Measurements from ENCODE around the gene GCK. TPM values are rescaled to one million over a fixed set of nuclear protein-coding genes. Genes with fewer than 3 reads are reported as not detected.

GCK gene
- total and polyA plus RNA-seq, 4 donors = 0.09 to 12.7 (median 0.44) TPM

DNA sequence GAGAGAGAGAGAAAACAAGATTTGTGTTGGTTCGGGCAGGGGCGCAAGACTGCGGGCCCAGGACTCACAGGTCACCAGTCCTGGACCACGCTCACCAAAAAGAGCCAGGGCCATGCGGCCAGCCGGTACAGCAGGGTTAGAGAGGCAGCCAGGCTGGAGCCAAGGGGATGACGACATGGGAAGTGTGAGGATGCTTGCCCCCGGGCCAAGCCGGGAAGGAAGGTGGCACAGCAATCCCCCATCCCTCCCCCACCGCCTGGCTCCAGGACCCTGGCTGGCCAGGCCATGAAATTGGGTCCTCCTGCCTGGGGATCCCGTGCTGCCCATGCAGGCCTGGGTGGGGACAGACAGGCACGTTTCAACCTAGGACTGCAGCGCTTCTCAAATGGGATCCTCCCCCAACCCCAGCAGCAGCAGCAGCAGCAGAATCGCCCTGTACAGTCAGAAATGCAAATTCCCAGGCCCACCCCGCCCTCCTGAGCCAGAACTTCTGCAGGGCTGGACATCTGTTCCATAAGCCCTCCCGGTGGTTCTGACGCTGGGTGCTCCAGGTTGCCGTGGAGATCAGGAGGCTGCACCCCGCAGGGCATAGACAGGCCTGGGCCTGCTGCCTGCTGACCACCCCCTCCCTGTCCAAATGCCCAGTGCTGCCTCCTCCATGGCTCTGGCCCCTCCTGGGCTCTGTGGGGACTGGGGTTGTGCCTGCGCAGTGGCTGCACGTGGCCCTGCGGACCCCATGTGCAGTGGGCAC lies 46.5 kb upstream of the GCK start:
- no peak overlapping the region for H3K27ac ChIP-seq (ENCODE audit: low read depth in 1 of 2, low read length in 2 of 2)
- no peaks in the 10 kb centered on the region for H3K9me3 ChIP-seq (ENCODE audit: control insufficient read depth in 4 of 4, low read length in 3 of 4)
- H3K27me3 ChIP-seq (ENCODE audit: control insufficient read depth in 4 of 4, insufficient read depth in 4 of 4, low read length in 3 of 4) = no peaks in the 10 kb centered on the region
- H3K4me1 ChIP-seq (ENCODE audit: control insufficient read depth in 4 of 4, insufficient read depth in 4 of 4, low read length in 3 of 4) = no peaks in the 10 kb centered on the region
- no peaks in the 10 kb centered on the region for H3K36me3 ChIP-seq (ENCODE audit: control insufficient read depth in 4 of 4, insufficient read depth in 3 of 4, low read depth in 1 of 4, low read length in 3 of 4)
- WGBS = 82% methylated on average over 22 of the region's 22 CpGs
- H3K4me3 ChIP-seq (ENCODE audit: low read depth in 1 of 3, low read length in 3 of 3) = no peak overlapping the region
- no peak for DNase-seq (ENCODE audit: low spot score)
- no peak overlapping the region for H3K9ac ChIP-seq (ENCODE audit: low read depth in 1 of 2, low read length in 2 of 2)
- TF ChIP-seq, protein P1, sequence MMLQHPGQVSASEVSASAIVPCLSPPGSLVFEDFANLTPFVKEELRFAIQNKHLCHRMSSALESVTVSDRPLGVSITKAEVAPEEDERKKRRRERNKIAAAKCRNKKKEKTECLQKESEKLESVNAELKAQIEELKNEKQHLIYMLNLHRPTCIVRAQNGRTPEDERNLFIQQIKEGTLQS (IDR thresholded peaks at IDR 0.05) = no peak
- no peak for TF ChIP-seq CTCF (IDR thresholded peaks at IDR 0.05; ENCODE audit: low read depth, low read length, missing input control)
- no peak for TF ChIP-seq REST (IDR thresholded peaks at IDR 0.05)

DNA sequence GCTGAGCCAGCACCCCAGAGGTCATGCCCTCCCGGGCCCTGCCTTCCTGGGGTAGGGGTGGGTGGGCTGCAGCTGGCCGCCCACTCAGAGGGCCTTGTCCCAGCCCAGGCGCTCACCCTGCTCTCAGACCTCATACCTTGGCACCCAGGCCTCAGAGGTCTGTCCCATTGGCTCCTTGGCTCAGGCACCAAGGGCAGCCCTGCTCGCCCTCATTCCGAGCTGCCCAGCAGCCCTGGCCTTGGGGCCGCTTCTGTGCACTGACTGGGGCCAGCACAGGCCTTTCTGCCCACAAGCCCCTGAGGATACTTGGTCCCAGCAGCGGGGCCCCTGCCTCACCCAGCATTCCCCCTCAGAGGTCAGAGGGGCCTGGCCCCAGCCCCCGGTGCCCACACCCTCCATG lies 45.8 kb upstream of the GCK start:
- no peaks in the 10 kb centered on the region for H3K9me3 ChIP-seq (ENCODE audit: control insufficient read depth in 4 of 4, low read length in 3 of 4)
- no peak overlapping the region for H3K4me3 ChIP-seq (ENCODE audit: low read depth in 1 of 3, low read length in 3 of 3)
- no peaks in the 10 kb centered on the region for H3K27me3 ChIP-seq (ENCODE audit: control insufficient read depth in 4 of 4, insufficient read depth in 4 of 4, low read length in 3 of 4)
- H3K9ac ChIP-seq (ENCODE audit: low read depth in 1 of 2, low read length in 2 of 2) = no peak overlapping the region
- WGBS = 95% methylated on average over 8 of the region's 8 CpGs
- no peaks in the 10 kb centered on the region for H3K36me3 ChIP-seq (ENCODE audit: control insufficient read depth in 4 of 4, insufficient read depth in 3 of 4, low read depth in 1 of 4, low read length in 3 of 4)
- no peaks in the 10 kb centered on the region for H3K4me1 ChIP-seq (ENCODE audit: control insufficient read depth in 4 of 4, insufficient read depth in 4 of 4, low read length in 3 of 4)
- no peak overlapping the region for H3K27ac ChIP-seq (ENCODE audit: low read depth in 1 of 2, low read length in 2 of 2)
- no peak for DNase-seq (ENCODE audit: low spot score)
- TF ChIP-seq, protein P2, sequence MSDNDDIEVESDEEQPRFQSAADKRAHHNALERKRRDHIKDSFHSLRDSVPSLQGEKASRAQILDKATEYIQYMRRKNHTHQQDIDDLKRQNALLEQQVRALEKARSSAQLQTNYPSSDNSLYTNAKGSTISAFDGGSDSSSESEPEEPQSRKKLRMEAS (IDR thresholded peaks at IDR 0.05) = no peak
- TF ChIP-seq SP1 (IDR thresholded peaks at IDR 0.05) = no peak
- TF ChIP-seq CTCF (IDR thresholded peaks at IDR 0.05; ENCODE audit: low read depth, low read length, missing input control) = no peak
- TF ChIP-seq GABPA (IDR thresholded peaks at IDR 0.05 in 1 of 2, conservative IDR thresholded peaks at IDR 0.05 in 1 of 2) = no peak
- TF ChIP-seq FOXA1 (IDR thresholded peaks at IDR 0.05) = no peak
- TF ChIP-seq NR2F2 (IDR thresholded peaks at IDR 0.05) = no peak
- no peak for TF ChIP-seq REST (IDR thresholded peaks at IDR 0.05)
- no peak for TF ChIP-seq ZBTB33 (IDR thresholded peaks at IDR 0.05)
- TF ChIP-seq, protein P1 (IDR thresholded peaks at IDR 0.05) = no peak
- no peak for TF ChIP-seq RXRA (IDR thresholded peaks at IDR 0.05)
- no peak for TF ChIP-seq FOXA2 (IDR thresholded peaks at IDR 0.05)
- no peak for TF ChIP-seq YY1 (IDR thresholded peaks at IDR 0.05)
- no peak for TF ChIP-seq RAD21 (IDR thresholded peaks at IDR 0.05)
- TF ChIP-seq TAF1 (conservative IDR thresholded peaks at IDR 0.05) = no peak
- TF ChIP-seq EGR1 (IDR thresholded peaks at IDR 0.05; ENCODE audit: low read depth in 2 of 2) = no peak
- TF ChIP-seq JUND (IDR thresholded peaks at IDR 0.05) = no peak
- TF ChIP-seq HNF4G (IDR thresholded peaks at IDR 0.05) = no peak
